Limb (tissue), 2 donors: ENCODE data around the gene PRKCB.
"Not testable (repeated sequence)": the region's sequence is repeated elsewhere in the genome, so short reads cannot be mapped to it uniquely, and the experiment has no call there.

Experiments
- DNase-seq, 2 donors: peaks; one replicate each; pipeline ENCODE4 v3.0.0-alpha.2; 2016; ENCODE audit errors: extremely low spot score in 2 of 2

The PRKCB gene

GRCh38 chr16:24221219-24221618 is 385.4 kb downstream of the PRKCB start:
- DNase-seq = no peak

- no peak for DNase-seq
Measured at GRCh38 chr16:24228514-24228913, 392.7 kb downstream of the PRKCB start.

- DNase-seq = no peak
Measured at GRCh38 chr16:24232936-24233335, 397.2 kb downstream of the PRKCB start.

GRCh38 chr16:24234737-24235136 is 399.0 kb downstream of the PRKCB start:
- DNase-seq = no peak

DNA sequence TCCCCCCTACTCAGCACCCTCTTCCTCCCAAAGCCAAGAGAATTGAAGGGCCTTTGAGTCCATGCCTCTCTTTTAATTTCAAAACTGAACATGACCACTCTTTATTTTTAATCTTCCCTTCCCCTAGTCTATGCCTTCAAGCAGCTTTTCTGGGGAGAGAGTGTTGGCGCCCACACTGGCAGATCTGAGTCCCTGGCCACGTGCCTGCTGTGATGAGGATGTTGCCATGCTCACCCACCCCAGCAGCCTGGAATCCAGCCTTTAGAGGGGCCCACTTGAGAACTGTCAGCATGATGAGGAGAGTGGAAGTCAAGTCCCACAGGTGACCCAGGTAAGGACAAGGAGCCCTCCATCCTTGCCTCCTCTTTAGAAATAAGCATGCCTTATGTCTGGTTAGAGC is 400.0 kb downstream of the PRKCB start:
- no peak for DNase-seq

GRCh38 chr16:24238846-24239245 is 403.1 kb downstream of the PRKCB start:
- DNase-seq = not testable (repeated sequence)

- DNase-seq = no peak
Measured at GRCh38 chr16:24246911-24247607, 411.3 kb downstream of the PRKCB start.

DNA sequence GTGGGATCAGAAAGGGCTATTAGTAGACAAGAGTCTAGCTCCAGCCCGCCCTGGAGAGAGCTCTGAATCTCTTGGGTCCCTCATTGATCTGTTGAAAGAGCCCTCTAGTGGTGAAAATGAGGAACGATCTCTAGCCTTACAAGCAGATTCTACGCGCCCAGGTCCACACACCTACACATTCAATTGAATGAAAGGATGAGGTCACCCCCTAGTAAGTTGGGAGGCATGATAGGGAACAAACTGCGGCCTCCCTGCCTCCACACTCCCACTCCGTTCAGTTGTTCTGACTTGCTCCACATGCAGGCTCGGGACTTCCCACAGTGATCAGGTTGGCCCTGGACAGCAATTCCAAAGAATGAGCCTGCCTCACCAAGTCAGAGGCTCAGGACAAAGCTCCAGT is 417.4 kb downstream of the PRKCB start:
- peak; percentile 8 to 29 for DNase-seq

GRCh38 chr16:24255456-24256371 is 419.9 kb downstream of the PRKCB start, which contains the start of gene CACNG3:
Gene CACNG3 (plus strand): TSS chr16:24256335. CDS start chr16:24256755, 420 bp downstream.
- peak; percentile 62 to 84 for DNase-seq

DNA sequence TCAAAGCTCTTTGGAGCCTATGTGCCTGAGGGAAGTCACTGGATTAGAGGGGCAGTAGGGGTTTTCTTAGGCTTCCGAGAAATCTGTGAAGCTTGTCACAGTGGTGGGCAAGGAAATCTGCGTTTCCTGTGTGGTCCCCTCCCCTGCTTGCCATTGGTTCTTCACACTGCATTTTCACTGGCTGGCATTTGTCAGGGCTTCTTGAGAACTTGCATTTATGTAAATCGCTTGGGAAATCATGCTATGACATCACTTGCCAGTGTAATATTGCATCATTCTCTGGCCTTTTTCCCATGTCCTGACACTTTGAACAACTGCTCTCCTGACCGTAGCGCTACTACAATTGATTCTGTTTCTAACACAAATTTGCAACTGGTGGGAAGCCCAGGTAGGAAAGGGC is 422.2 kb downstream of the PRKCB start:
- no peak for DNase-seq

DNA sequence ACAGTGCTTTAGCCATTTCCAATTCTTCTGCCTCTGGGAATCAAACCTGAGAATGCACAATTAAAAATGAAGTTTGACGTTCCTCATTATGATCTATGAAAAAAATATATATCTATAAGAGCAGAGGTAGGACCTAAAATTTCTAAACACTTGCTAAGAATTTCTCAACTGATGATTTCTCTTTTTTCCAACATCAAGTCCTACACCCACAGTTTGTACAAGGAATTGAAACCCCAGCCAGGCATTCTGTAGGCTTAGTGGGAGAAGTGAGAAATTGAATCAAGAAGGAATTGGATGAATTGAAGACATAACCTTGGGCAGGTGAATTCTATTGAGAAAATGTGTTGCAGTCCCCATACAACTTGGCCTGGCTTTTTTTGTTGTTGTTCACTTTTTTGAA is 423.0 kb downstream of the PRKCB start:
- no peak for DNase-seq

GRCh38 chr16:24262816-24263215 is 427.0 kb downstream of the PRKCB start:
- DNase-seq = no peak
